HepG2 (cell line): ENCODE data around the gene TOR2A. TPM values are rescaled to one million over a fixed set of nuclear protein-coding genes. Genes with fewer than 3 reads are reported as not detected.

ENCODE experiments used
- ATAC-seq: fragments of 200-7000 bp; cut with Tn5 transposase; 3 replicates; pipeline ENCODE4 v1.9.1; 2020; ENCODE audit warnings: mild to moderate bottlenecking, moderate library complexity
- BruUV-seq: library from RNA; stranded (reverse); fragments of 400-500 nt; replicated peaks from 2 replicates; lab custom pipeline; 2021; lab: Mats Ljungman, UMichigan
- CTCF ChIA-PET: fragments of 300-600 bp; formaldehyde crosslinking; extraction: SDS; loops from one replicate; lab custom pipeline; 2021; ENCODE audit warnings: low total read pairs, inconsistent platforms, low intra/inter-chr PET ratio; lab: Yijun Ruan, JAX
- POLR2A ChIA-PET: fragments of 350-600 bp; sonication (Branson Sonifier 250); formaldehyde crosslinking; loops from one replicate; lab custom pipeline; 2020; ENCODE audit warnings: antibody characterized with exemption, inconsistent platforms; lab: Yijun Ruan, JAX
- DNase-seq: peaks from one replicate; pipeline ENCODE4 v3.0.0-alpha.2; 2015; ENCODE audit warnings: low spot score
- FAIRE-seq: peaks from 3 replicates; lab custom pipeline; 2011; peaks lifted over from hg19 to GRCh38; lab: Jason Lieb, UNC
- H2AFZ ChIP-seq: one replicate; pipeline ENCODE4 v1.6.1; 2011; ENCODE audit warnings: low read length, inconsistent platforms
- H3K27ac ChIP-seq: fragments of 300-600 bp; 3 replicates; pipeline ENCODE4 v1.8.0; 2011; ENCODE audit warnings: mixed run types, mild to moderate bottlenecking, mixed read lengths, low read length, inconsistent platforms; ENCODE audit not compliant: insufficient read depth; ENCODE audit errors: extremely low read length
- H3K27me3 ChIP-seq, 2 experiments: fragments of 200-600 bp in 1 of 2; 2 replicates in 1 of 2; 3 replicates in 1 of 2; pipeline versions ENCODE4 v1.6.0 to v1.8.0; 2011; ENCODE audit warnings: low read length in 2 of 2, mild to moderate bottlenecking in 2 of 2, moderate library complexity in 2 of 2, inconsistent platforms in 1 of 2; ENCODE audit not compliant: insufficient read depth in 2 of 2, control insufficient read depth in 1 of 2
- H3K36me3 ChIP-seq, 2 experiments: fragments of 200-600 bp in 1 of 2; replicated peaks in 1 of 2; 2 replicates in 1 of 2; 3 replicates in 1 of 2; pipeline versions ENCODE4 v1.5.1 to v1.8.0; 2011; ENCODE audit warnings: low read length in 2 of 2, inconsistent platforms in 1 of 2; ENCODE audit not compliant: insufficient read depth in 2 of 2, control insufficient read depth in 1 of 2
- H3K4me1 ChIP-seq: 2 replicates; pipeline ENCODE4 v1.5.1; 2012; ENCODE audit warnings: low read length, inconsistent platforms; ENCODE audit not compliant: insufficient read depth
- H3K4me2 ChIP-seq: 2 replicates; pipeline ENCODE4 v1.6.0; 2011; ENCODE audit warnings: low read depth, low read length, inconsistent platforms
- H3K4me3 ChIP-seq, 3 experiments: fragments of 200-600 bp in 1 of 3; sonication (generic), shearing (Covaris generic) in 1 of 3; replicated peaks in 1 of 3; 2 replicates each; pipeline ENCODE4 v1.5.1; 2011 to 2016; ENCODE audit warnings: low read length in 3 of 3, inconsistent platforms in 2 of 3, low read depth in 2 of 3, mild to moderate bottlenecking in 2 of 3, control low read depth in 1 of 3, mixed read lengths in 1 of 3; ENCODE audit not compliant: insufficient read depth in 1 of 3
- H3K79me2 ChIP-seq: one replicate; pipeline ENCODE4 v1.6.1; 2011; ENCODE audit warnings: low read length, inconsistent platforms; ENCODE audit not compliant: insufficient read depth
- H3K9ac ChIP-seq: 2 replicates; pipeline ENCODE4 v1.6.0; 2011; ENCODE audit warnings: mild to moderate bottlenecking, low read depth, low read length, inconsistent platforms; ENCODE audit not compliant: insufficient read depth
- H3K9me3 ChIP-seq: 2 replicates; pipeline ENCODE4 v1.5.1; 2012; ENCODE audit warnings: mild to moderate bottlenecking, low read length
- H4K20me1 ChIP-seq: 2 replicates; pipeline ENCODE4 v1.6.0; 2011; ENCODE audit warnings: inconsistent platforms, mild to moderate bottlenecking, low read length, moderate library complexity; ENCODE audit not compliant: insufficient read depth
- DMAP1 ChIP-seq: IDR thresholded peaks from 2 replicates; pipeline ENCODE4 v1.6.1; 2016
- ERF ChIP-seq: IDR thresholded peaks from 2 replicates; pipeline ENCODE4 v1.6.1; 2018; ENCODE audit warnings: missing biosample characterization, missing genetic modification reagents
- SP4 ChIP-seq: sonication (generic); formaldehyde crosslinking; IDR thresholded peaks from 2 replicates; pipeline ENCODE4 v1.8.1; 2023; ENCODE audit warnings: mild to moderate bottlenecking, missing genetic modification reagents
- ZSCAN20 ChIP-seq: sonication (generic); formaldehyde crosslinking; IDR thresholded peaks from 2 replicates; pipeline ENCODE4 v1.4.0; 2020; ENCODE audit warnings: missing genetic modification reagents, mild to moderate bottlenecking, borderline replicate concordance
- WGBS: methylation state at CpG from one replicate; pipeline ENCODE4 v1.1.6; 2017; ENCODE audit warnings: low lambda C conversion rate; 5-methylcytosine and 5-hydroxymethylcytosine counted together
- in situ Hi-C: cut with HindIII; loops from 2 replicates; pipeline ENCODE4 v1.10.0; 2017; ENCODE audit warnings: low pct_unique_long_range_greater_than_20kb; ENCODE audit not compliant: extremely low pct_ligation_motif_present
- intact Hi-C: fragments of 100-400 bp; cut with micrococcal nuclease; formaldehyde crosslinking; loops from one replicate; pipeline ENCODE4 v1.10.0; 2022; ENCODE audit not compliant: unreplicated experiment
- polyA plus RNA-seq, 8 experiments: library from polyadenylated mRNA; depleted of rRNA in 3 of 8; stranded (reverse) in 7 of 8; unstranded in 1 of 8; fragments of >200 nt; fragmentation: Illumina TruSeq in 4 of 8; extraction: Trizol in 4 of 8; gene quantifications; 2 replicates each; pipeline versions ENCODE4 v1.2.1 to v1.2.3, GENCODE V29; 2011 to 2016; ENCODE audit warnings: low read depth in 4 of 8, missing spikeins in 1 of 8, mixed read lengths in 1 of 8; ENCODE audit not compliant: insufficient read depth in 1 of 8
- total RNA-seq, 5 experiments: library from RNA; depleted of rRNA; stranded (reverse); fragments of >200 nt; fragmentation: Illumina TruSeq; extraction: Trizol; gene quantifications; 2 replicates each; pipeline ENCODE4 v1.2.3, GENCODE V29; 2016; ENCODE audit warnings: low read depth in 1 of 5
- TF ChIP-seq, protein P1 (sequence below): IDR thresholded peaks from 2 replicates; pipeline ENCODE4 v1.4.0; 2020; ENCODE audit warnings: mild to moderate bottlenecking, missing genetic modification reagents
- TF ChIP-seq, protein P2 (sequence below): IDR thresholded peaks from 2 replicates; pipeline ENCODE4 v1.6.1; 2016; ENCODE audit warnings: low read depth
- TF ChIP-seq, protein P3 (sequence below): sonication (generic); formaldehyde crosslinking; IDR thresholded peaks from 2 replicates; pipeline ENCODE4 v1.5.1; 2020; ENCODE audit warnings: mild to moderate bottlenecking, missing genetic modification reagents, moderate library complexity
- TF ChIP-seq, protein P4 (sequence below): sonication (generic); formaldehyde crosslinking; IDR thresholded peaks from 2 replicates; pipeline ENCODE4 v1.4.0; 2020; ENCODE audit warnings: missing genetic modification reagents, borderline replicate concordance

The TOR2A gene
- total and polyA plus RNA-seq, 2 of the 13 experiments (the other 11 are each of a cell fraction or from before 2014, with no cell fraction given): 3.5 to 7.2 TPM

DNA sequence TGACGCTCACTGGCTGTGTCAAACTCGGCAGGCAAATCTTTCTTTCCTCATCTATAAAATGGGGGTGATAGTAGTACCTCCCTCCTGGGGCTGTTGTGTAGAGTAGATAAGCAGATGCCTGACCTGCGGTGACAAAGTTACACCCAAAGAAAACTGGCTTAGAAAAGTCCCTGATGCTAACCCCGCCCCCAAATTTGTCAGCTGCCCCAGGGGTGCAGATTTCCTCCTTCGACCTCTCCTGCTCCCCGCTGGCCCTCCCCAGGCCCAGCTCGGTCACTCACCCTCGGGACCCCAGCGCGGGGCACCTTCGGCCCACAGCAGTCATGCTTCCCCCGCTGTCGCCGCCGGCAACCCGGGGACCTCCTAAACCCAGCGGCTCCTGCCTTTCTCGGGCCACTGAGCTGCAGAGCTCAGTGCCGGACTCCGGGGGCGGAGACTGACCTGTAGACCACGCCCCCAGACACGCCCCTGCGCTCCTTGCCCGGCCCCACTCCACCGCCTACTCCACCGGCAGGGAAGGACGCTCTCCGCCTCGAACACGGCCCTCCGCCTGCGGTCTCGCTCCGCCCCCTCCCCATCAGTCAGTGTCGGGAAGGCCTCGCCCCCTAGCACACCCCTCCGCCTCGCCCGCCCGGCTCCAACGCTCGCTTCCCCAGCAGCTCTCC is 35.9 kb upstream of the TOR2A start:
- in situ Hi-C loops: no loop called here
- FAIRE-seq: peak; percentile 67
- intact Hi-C loops: no loop called here
- TF ChIP-seq, protein P1, sequence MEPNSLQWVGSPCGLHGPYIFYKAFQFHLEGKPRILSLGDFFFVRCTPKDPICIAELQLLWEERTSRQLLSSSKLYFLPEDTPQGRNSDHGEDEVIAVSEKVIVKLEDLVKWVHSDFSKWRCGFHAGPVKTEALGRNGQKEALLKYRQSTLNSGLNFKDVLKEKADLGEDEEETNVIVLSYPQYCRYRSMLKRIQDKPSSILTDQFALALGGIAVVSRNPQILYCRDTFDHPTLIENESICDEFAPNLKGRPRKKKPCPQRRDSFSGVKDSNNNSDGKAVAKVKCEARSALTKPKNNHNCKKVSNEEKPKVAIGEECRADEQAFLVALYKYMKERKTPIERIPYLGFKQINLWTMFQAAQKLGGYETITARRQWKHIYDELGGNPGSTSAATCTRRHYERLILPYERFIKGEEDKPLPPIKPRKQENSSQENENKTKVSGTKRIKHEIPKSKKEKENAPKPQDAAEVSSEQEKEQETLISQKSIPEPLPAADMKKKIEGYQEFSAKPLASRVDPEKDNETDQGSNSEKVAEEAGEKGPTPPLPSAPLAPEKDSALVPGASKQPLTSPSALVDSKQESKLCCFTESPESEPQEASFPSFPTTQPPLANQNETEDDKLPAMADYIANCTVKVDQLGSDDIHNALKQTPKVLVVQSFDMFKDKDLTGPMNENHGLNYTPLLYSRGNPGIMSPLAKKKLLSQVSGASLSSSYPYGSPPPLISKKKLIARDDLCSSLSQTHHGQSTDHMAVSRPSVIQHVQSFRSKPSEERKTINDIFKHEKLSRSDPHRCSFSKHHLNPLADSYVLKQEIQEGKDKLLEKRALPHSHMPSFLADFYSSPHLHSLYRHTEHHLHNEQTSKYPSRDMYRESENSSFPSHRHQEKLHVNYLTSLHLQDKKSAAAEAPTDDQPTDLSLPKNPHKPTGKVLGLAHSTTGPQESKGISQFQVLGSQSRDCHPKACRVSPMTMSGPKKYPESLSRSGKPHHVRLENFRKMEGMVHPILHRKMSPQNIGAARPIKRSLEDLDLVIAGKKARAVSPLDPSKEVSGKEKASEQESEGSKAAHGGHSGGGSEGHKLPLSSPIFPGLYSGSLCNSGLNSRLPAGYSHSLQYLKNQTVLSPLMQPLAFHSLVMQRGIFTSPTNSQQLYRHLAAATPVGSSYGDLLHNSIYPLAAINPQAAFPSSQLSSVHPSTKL (CRISPR knock-in tag): peak; percentile 55; the same call in 1 of the 2 replicates
- TF ChIP-seq SP4 (CRISPR knock-in tag) (peak; percentile 98), DMAP1 (no peak), ERF (CRISPR knock-in tag) (0 out of 2 replicates have a peak, but pooled peaks have one; percentile 23), ZSCAN20 (CRISPR knock-in tag) (no peak)
- TF ChIP-seq, protein P2, sequence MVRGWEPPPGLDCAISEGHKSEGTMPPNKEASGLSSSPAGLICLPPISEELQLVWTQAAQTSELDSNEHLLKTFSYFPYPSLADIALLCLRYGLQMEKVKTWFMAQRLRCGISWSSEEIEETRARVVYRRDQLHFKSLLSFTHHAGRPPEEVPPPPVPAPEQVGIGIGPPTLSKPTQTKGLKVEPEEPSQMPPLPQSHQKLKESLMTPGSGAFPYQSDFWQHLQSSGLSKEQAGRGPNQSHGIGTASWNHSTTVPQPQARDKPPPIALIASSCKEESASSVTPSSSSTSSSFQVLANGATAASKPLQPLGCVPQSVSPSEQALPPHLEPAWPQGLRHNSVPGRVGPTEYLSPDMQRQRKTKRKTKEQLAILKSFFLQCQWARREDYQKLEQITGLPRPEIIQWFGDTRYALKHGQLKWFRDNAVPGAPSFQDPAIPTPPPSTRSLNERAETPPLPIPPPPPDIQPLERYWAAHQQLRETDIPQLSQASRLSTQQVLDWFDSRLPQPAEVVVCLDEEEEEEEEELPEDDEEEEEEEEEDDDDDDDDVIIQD (CRISPR knock-in tag): peak; percentile 81; the same call in 1 of the 2 replicates
- TF ChIP-seq, protein P3, sequence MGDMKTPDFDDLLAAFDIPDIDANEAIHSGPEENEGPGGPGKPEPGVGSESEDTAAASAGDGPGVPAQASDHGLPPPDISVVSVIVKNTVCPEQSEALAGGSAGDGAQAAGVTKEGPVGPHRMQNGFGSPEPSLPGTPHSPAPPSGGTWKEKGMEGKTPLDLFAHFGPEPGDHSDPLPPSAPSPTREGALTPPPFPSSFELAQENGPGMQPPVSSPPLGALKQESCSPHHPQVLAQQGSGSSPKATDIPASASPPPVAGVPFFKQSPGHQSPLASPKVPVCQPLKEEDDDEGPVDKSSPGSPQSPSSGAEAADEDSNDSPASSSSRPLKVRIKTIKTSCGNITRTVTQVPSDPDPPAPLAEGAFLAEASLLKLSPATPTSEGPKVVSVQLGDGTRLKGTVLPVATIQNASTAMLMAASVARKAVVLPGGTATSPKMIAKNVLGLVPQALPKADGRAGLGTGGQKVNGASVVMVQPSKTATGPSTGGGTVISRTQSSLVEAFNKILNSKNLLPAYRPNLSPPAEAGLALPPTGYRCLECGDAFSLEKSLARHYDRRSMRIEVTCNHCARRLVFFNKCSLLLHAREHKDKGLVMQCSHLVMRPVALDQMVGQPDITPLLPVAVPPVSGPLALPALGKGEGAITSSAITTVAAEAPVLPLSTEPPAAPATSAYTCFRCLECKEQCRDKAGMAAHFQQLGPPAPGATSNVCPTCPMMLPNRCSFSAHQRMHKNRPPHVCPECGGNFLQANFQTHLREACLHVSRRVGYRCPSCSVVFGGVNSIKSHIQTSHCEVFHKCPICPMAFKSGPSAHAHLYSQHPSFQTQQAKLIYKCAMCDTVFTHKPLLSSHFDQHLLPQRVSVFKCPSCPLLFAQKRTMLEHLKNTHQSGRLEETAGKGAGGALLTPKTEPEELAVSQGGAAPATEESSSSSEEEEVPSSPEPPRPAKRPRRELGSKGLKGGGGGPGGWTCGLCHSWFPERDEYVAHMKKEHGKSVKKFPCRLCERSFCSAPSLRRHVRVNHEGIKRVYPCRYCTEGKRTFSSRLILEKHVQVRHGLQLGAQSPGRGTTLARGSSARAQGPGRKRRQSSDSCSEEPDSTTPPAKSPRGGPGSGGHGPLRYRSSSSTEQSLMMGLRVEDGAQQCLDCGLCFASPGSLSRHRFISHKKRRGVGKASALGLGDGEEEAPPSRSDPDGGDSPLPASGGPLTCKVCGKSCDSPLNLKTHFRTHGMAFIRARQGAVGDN (CRISPR knock-in tag): peak; percentile 59
- TF ChIP-seq, protein P4, sequence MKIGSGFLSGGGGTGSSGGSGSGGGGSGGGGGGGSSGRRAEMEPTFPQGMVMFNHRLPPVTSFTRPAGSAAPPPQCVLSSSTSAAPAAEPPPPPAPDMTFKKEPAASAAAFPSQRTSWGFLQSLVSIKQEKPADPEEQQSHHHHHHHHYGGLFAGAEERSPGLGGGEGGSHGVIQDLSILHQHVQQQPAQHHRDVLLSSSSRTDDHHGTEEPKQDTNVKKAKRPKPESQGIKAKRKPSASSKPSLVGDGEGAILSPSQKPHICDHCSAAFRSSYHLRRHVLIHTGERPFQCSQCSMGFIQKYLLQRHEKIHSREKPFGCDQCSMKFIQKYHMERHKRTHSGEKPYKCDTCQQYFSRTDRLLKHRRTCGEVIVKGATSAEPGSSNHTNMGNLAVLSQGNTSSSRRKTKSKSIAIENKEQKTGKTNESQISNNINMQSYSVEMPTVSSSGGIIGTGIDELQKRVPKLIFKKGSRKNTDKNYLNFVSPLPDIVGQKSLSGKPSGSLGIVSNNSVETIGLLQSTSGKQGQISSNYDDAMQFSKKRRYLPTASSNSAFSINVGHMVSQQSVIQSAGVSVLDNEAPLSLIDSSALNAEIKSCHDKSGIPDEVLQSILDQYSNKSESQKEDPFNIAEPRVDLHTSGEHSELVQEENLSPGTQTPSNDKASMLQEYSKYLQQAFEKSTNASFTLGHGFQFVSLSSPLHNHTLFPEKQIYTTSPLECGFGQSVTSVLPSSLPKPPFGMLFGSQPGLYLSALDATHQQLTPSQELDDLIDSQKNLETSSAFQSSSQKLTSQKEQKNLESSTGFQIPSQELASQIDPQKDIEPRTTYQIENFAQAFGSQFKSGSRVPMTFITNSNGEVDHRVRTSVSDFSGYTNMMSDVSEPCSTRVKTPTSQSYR (CRISPR knock-in tag): no peak

More for the DNA sequence above, 35.9 kb upstream of the TOR2A start:
- 1% methylated on average over 13 of the region's 43 CpGs for WGBS
- no peaks in the 10 kb centered on the region for H3K9me3 ChIP-seq
- no peak overlapping the region for H3K27ac ChIP-seq
- peaks cover 9% of the 10 kb centered on the region for H3K4me1 ChIP-seq
- H3K36me3 ChIP-seq: no peaks in the 10 kb centered on the region
- H2AFZ ChIP-seq: no peak overlapping the region
- H3K4me2 ChIP-seq: peak overlapping the region; percentile 90
- DNase-seq: peak; percentile 89
- BruUV-seq: no TSS peak
- peaks cover 2 to 40% of the 10 kb centered on the region in 2 experiments; a peak in 3 of 5 replicates for H3K27me3 ChIP-seq
- H3K79me2 ChIP-seq: no peaks in the 10 kb centered on the region
- H3K4me3 ChIP-seq: peak overlapping the region; percentile 40 to 70 (median 45)
- no peak overlapping the region for H3K9ac ChIP-seq
- ATAC-seq: peak; percentile 95
- no peaks in the 10 kb centered on the region for H4K20me1 ChIP-seq
- ChIA-PET CTCF (no interaction called here), POLR2A (interaction anchor here (0.9 to 1.3 kb wide), 9 partner anchors 15 to 321 kb away, joined by 3 to 9 read pairs (median 5); partner anchors contain the start of genes CDK9, PTRH1, TOR2A and TTC16)
